ELR (cell line): Measurements from ENCODE around the gene PEMT.

Experiments
- DNase-seq: peaks from one replicate; pipeline ENCODE4 v3.0.0-alpha.2; 2015; ENCODE audit warnings: low read depth

The PEMT gene

GRCh38 chr17:17570798-17571716, 20.5 kb downstream of the PEMT start:
- DNase-seq: no peak

GRCh38 chr17:17570140-17570797, 21.2 kb downstream of the PEMT start:
- peak; percentile 54 for DNase-seq

GRCh38 chr17:17569691-17570090, 21.8 kb downstream of the PEMT start:
- no peak for DNase-seq

GRCh38 chr17:17568772-17569195, 22.7 kb downstream of the PEMT start:
- DNase-seq: peak; percentile 63

GRCh38 chr17:17567631-17568030, 23.9 kb downstream of the PEMT start:
- no peak for DNase-seq

- DNase-seq: no peak
Observed at GRCh38 chr17:17566896-17567513, 24.5 kb downstream of the PEMT start.

- no peak for DNase-seq
Observed at GRCh38 chr17:17565471-17566339, 25.8 kb downstream of the PEMT start.

GRCh38 chr17:17564896-17565295, 26.6 kb downstream of the PEMT start:
- DNase-seq: no peak

GRCh38 chr17:17564323-17564722, 27.2 kb downstream of the PEMT start:
- DNase-seq: no peak

GRCh38 chr17:17563530-17563929, 28.0 kb downstream of the PEMT start:
- DNase-seq: no peak

GRCh38 chr17:17562146-17562511, 29.4 kb downstream of the PEMT start:
- DNase-seq: no peak

GRCh38 chr17:17561408-17562145, 29.9 kb downstream of the PEMT start:
- DNase-seq: no peak

- no peak for DNase-seq
Observed at GRCh38 chr17:17560975-17561374, 30.5 kb downstream of the PEMT start.

- DNase-seq: no peak
Observed at GRCh38 chr17:17560167-17560566, 31.3 kb downstream of the PEMT start.

- DNase-seq: no peak
Observed at GRCh38 chr17:17559164-17559563, 32.3 kb downstream of the PEMT start.

GRCh38 chr17:17558431-17558830, 33.1 kb downstream of the PEMT start:
- DNase-seq: no peak

GRCh38 chr17:17557796-17558195, 33.7 kb downstream of the PEMT start:
- no peak for DNase-seq

GRCh38 chr17:17556671-17557070, 34.8 kb downstream of the PEMT start:
- no peak for DNase-seq

GRCh38 chr17:17555906-17556305, 35.6 kb downstream of the PEMT start:
- no peak for DNase-seq

GRCh38 chr17:17555151-17555550, 36.4 kb downstream of the PEMT start:
- DNase-seq: no peak

GRCh38 chr17:17554266-17554665, 37.2 kb downstream of the PEMT start:
- DNase-seq: no peak
